ENCODE data around the gene AUTS2.

GRCh38 chr7:70405241-70405640, 807.0 kb downstream of the AUTS2 start:
- TF ChIP-seq POLR2A (IDR thresholded peaks at IDR 0.05) (no peak), CTCF (IDR thresholded peaks at IDR 0.05) (no peak), POLR2AphosphoS5 (IDR thresholded peaks at IDR 0.05) (no peak)

All from breast epithelium (tissue), 3 donors.